Sigmoid colon (tissue), 7 donors: ENCODE measurements around the gene STX1B. TPM values are rescaled to one million over a fixed set of nuclear protein-coding genes. Genes with fewer than 3 reads are reported as not detected.

ENCODE experiments used
- DNase-seq: peaks from one replicate; pipeline ENCODE4 v3.0.0-alpha.2; 2019
- H3K27ac ChIP-seq, 4 donors: fragments of 200-600 bp; sonication (generic); one replicate each; pipeline ENCODE4 v1.5.1; 2016 to 2019; ENCODE audit warnings: mild to moderate bottlenecking in 1 of 4
- H3K27me3 ChIP-seq, 3 donors: fragments of 200-600 bp; sonication (generic); one replicate each; pipeline ENCODE4 v1.5.1; 2019; ENCODE audit warnings: mild to moderate bottlenecking in 1 of 3
- H3K36me3 ChIP-seq, 4 donors: fragments of 200-600 bp; sonication (generic); one replicate each; pipeline ENCODE4 v1.5.1; 2016 to 2019
- H3K4me1 ChIP-seq, 4 donors: fragments of 200-600 bp; sonication (generic); one replicate each; pipeline ENCODE4 v1.5.1; 2017 to 2019
- H3K4me3 ChIP-seq, 4 donors: fragments of 200-600 bp; sonication (generic); one replicate each; pipeline ENCODE4 v1.5.1; 2017 to 2019; ENCODE audit warnings: mild to moderate bottlenecking in 2 of 4, moderate library complexity in 1 of 4
- H3K9me3 ChIP-seq, 4 donors: fragments of 200-600 bp in 3 of 4; sonication (generic) in 3 of 4; one replicate each; pipeline versions ENCODE4 v1.5.1 to v1.6.1; 2013 to 2019
- CTCF ChIP-seq, 4 experiments: fragments of 450-650 bp in 3 of 4; fragments of 200-600 bp in 1 of 4; IDR thresholded peaks; one replicate each; pipeline ENCODE4 v1.5.1; 2016 to 2019; ENCODE audit warnings: antibody characterized with exemption in 4 of 4, mild to moderate bottlenecking in 3 of 4, moderate library complexity in 2 of 4
- EP300 ChIP-seq, 4 donors: sonication (generic); formaldehyde crosslinking; IDR thresholded peaks; one replicate each; pipeline ENCODE4 v1.6.1; 2017; ENCODE audit warnings: antibody characterized with exemption in 4 of 4
- POLR2A ChIP-seq, 2 donors: fragments of 450-650 bp; IDR thresholded peaks; one replicate each; pipeline ENCODE4 v1.6.1; 2016; ENCODE audit warnings: antibody characterized with exemption in 2 of 2, mild to moderate bottlenecking in 2 of 2, moderate library complexity in 2 of 2
- POLR2AphosphoS5 ChIP-seq, 4 donors: sonication (generic); formaldehyde crosslinking; IDR thresholded peaks; one replicate each; pipeline ENCODE4 v1.6.1; 2017; ENCODE audit warnings: antibody characterized with exemption in 4 of 4
- WGBS, 2 donors: extraction: QIAGEN DNeasy Blood & Tissue Kit; methylation state at CpG; one replicate each; pipeline ENCODE4 v1.1.7; 2013; 5-methylcytosine and 5-hydroxymethylcytosine counted together
- intact Hi-C: fragments of 100-400 bp; cut with DNase I; formaldehyde crosslinking; loops from one replicate; pipeline ENCODE4 v1.15.1; 2023
- polyA plus RNA-seq, 3 donors: library from polyadenylated mRNA; stranded (reverse); fragments of 200-250 nt; gene quantifications; one replicate each; pipeline ENCODE4 v1.2.3, GENCODE V29; 2013
- total RNA-seq, 4 donors: library from RNA; depleted of rRNA; stranded (reverse); fragments of >200 nt; gene quantifications; one replicate each; pipeline ENCODE4 v1.1.0, GENCODE V29; 2016
- donor health status: healthy with polysubstance abuse.
- donor health status: Bipolar disorder and iron deficiency.
- donor health status: healthy.

Gene STX1B
- total and polyA plus RNA-seq, 7 donors, result 0.60 to 4.4 (median 1.1) TPM; not detected in 1

- 81 to 83% methylated on average over 14 of the region's 14 CpGs for WGBS, 2 donors
- TF ChIP-seq POLR2AphosphoS5 (IDR thresholded peaks at IDR 0.05), result no peak
- TF ChIP-seq EP300 (IDR thresholded peaks at IDR 0.05), result no peak
- no peak for TF ChIP-seq POLR2A (IDR thresholded peaks at IDR 0.05)
- TF ChIP-seq CTCF (IDR thresholded peaks at IDR 0.05), result no peak
- peaks cover 8 to 61% (median 38%) of the 10 kb centered on the region in 4 donors for H3K36me3 ChIP-seq
- H3K9me3 ChIP-seq, result no peaks in the 10 kb centered on the region
- peaks cover 0 to 14% (median 12%) of the 10 kb centered on the region in 4 donors for H3K4me1 ChIP-seq
- no peak overlapping the region for H3K4me3 ChIP-seq
- peak overlapping the region in 2 of 4 donors; percentile 69 to 74 for H3K27ac ChIP-seq
- H3K27me3 ChIP-seq, result no peaks in the 10 kb centered on the region
- intact Hi-C loops, result loop anchor here (2.0 kb wide), 1 partner anchor 885 kb away; no protein-coding TSS in a partner anchor
- DNase-seq, result no peak
Observed at GRCh38 chr16:30983898-30984610, 26.4 kb downstream of the STX1B start.

- Histone ChIP-seq H3K9me3 (no peaks in the 10 kb centered on the region), H3K27me3 (no peaks in the 10 kb centered on the region), H3K27ac (peak overlapping the region in 1 of 4 donors; percentile 38), H3K4me3 (no peak overlapping the region), H3K4me1 (peaks cover 0 to 14% (median 12%) of the 10 kb centered on the region in 4 donors), H3K36me3 (peaks cover 8 to 67% (median 40%) of the 10 kb centered on the region in 4 donors)
- intact Hi-C loops, result no loop called here
- DNase-seq, result no peak
- 86 to 89% methylated on average over 25 of the region's 25 CpGs for WGBS, 2 donors
- TF ChIP-seq EP300 (IDR thresholded peaks at IDR 0.05) (no peak), CTCF (IDR thresholded peaks at IDR 0.05) (no peak), POLR2AphosphoS5 (IDR thresholded peaks at IDR 0.05) (no peak), POLR2A (IDR thresholded peaks at IDR 0.05) (no peak)
Observed at GRCh38 chr16:30983289-30983889, 27.0 kb downstream of the STX1B start.

GRCh38 chr16:30982548-30983288 is 27.7 kb downstream of the STX1B start:
- H3K27ac ChIP-seq, result peak overlapping the region in 1 of 4 donors; percentile 38
- peaks cover 9 to 69% (median 38%) of the 10 kb centered on the region in 4 donors for H3K36me3 ChIP-seq

GRCh38 chr16:30980959-30981358 is 29.5 kb downstream of the STX1B start:
- peaks cover 0 to 10% (median 9%) of the 10 kb centered on the region in 4 donors for H3K4me1 ChIP-seq
- H3K27me3 ChIP-seq, result no peaks in the 10 kb centered on the region
- intact Hi-C loops, result no loop called here
- WGBS, 2 donors, result 94 to 96% methylated on average over 14 of the region's 14 CpGs
- H3K9me3 ChIP-seq, result no peaks in the 10 kb centered on the region
- H3K27ac ChIP-seq, result no peak overlapping the region
- H3K4me3 ChIP-seq, result no peak overlapping the region
- no peak for DNase-seq
- TF ChIP-seq POLR2AphosphoS5 (IDR thresholded peaks at IDR 0.05), result no peak
- TF ChIP-seq CTCF (IDR thresholded peaks at IDR 0.05), result no peak
- TF ChIP-seq EP300 (IDR thresholded peaks at IDR 0.05), result no peak
- TF ChIP-seq POLR2A (IDR thresholded peaks at IDR 0.05), result no peak
- peaks cover 25 to 85% (median 49%) of the 10 kb centered on the region in 4 donors for H3K36me3 ChIP-seq

More at GRCh38 chr16:30982548-30983288, 27.7 kb downstream of the STX1B start:
- no peak for DNase-seq
- H3K9me3 ChIP-seq, result no peaks in the 10 kb centered on the region
- peaks cover 0 to 14% (median 12%) of the 10 kb centered on the region in 4 donors for H3K4me1 ChIP-seq
- no peaks in the 10 kb centered on the region for H3K27me3 ChIP-seq
- intact Hi-C loops, result no loop called here
- 87 to 89% methylated on average over 17 of the region's 17 CpGs for WGBS, 2 donors
- no peak for TF ChIP-seq POLR2AphosphoS5 (IDR thresholded peaks at IDR 0.05)
- no peak overlapping the region for H3K4me3 ChIP-seq

GRCh38 chr16:30980434-30980833 is 30.0 kb downstream of the STX1B start:
- TF ChIP-seq CTCF (IDR thresholded peaks at IDR 0.05) (no peak), EP300 (IDR thresholded peaks at IDR 0.05) (no peak), POLR2AphosphoS5 (IDR thresholded peaks at IDR 0.05) (no peak), POLR2A (IDR thresholded peaks at IDR 0.05) (no peak)
- Histone ChIP-seq H3K9me3 (no peaks in the 10 kb centered on the region), H3K4me3 (no peak overlapping the region), H3K27me3 (no peaks in the 10 kb centered on the region), H3K36me3 (peaks cover 25 to 90% (median 53%) of the 10 kb centered on the region in 4 donors), H3K4me1 (peaks cover 0 to 5% (median 4%) of the 10 kb centered on the region in 4 donors), H3K27ac (no peak overlapping the region)
- DNase-seq, result no peak
- WGBS, 2 donors, result 79 to 93% methylated on average over 29 of the region's 29 CpGs
- intact Hi-C loops, result no loop called here
